ENCODE data around the gene LARP1B. TPM values are rescaled to one million over a fixed set of nuclear protein-coding genes. Genes with fewer than 3 reads are reported as not detected.

The LARP1B gene
- polyA plus RNA-seq, 1 experiment, result 24.3 TPM

DNA sequence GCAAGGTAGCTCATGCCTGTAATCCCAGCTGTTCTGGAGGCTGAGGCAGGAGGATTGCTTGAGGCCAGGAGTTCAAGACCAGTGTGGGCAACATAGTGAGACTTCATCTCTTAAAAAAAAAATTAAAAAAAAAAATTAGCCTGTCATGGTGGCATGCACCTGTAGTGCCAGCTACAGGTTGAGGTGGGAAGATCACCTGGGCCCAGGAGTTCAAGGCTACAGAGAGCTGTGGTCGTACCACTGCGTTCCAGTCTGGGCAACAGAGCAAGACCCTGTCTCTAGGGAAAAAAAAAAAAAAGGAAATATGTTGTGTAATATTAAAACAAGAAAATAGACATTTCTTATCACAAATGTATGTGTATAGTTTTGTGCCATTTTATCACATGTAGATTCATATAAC lies 97.8 kb downstream of the LARP1B start:
- H3K27me3 ChIP-seq (ENCODE audit: control insufficient read depth, insufficient read depth, low read length), result no peaks in the 10 kb centered on the region
- no peak for DNase-seq (ENCODE audit: low read depth, low spot score)
- H3K9me3 ChIP-seq (ENCODE audit: control insufficient read depth, insufficient read depth, low read length), result peaks cover 11% of the 10 kb centered on the region
- no peak overlapping the region for H3K27ac ChIP-seq (ENCODE audit: low read depth, low read length)
- POLR2A ChIA-PET, result no interaction called here
- TF ChIP-seq, protein P1, sequence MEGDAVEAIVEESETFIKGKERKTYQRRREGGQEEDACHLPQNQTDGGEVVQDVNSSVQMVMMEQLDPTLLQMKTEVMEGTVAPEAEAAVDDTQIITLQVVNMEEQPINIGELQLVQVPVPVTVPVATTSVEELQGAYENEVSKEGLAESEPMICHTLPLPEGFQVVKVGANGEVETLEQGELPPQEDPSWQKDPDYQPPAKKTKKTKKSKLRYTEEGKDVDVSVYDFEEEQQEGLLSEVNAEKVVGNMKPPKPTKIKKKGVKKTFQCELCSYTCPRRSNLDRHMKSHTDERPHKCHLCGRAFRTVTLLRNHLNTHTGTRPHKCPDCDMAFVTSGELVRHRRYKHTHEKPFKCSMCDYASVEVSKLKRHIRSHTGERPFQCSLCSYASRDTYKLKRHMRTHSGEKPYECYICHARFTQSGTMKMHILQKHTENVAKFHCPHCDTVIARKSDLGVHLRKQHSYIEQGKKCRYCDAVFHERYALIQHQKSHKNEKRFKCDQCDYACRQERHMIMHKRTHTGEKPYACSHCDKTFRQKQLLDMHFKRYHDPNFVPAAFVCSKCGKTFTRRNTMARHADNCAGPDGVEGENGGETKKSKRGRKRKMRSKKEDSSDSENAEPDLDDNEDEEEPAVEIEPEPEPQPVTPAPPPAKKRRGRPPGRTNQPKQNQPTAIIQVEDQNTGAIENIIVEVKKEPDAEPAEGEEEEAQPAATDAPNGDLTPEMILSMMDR (IDR thresholded peaks at IDR 0.05; ENCODE audit: low read depth, low read length), result no peak
- CTCF ChIA-PET, result interaction anchor here (0.6 kb wide), 1 partner anchor 226 kb away, joined by 3 read pairs; no protein-coding TSS in a partner anchor
- H3K4me3 ChIP-seq (ENCODE audit: low read depth, low read length), result no peak overlapping the region

DNA sequence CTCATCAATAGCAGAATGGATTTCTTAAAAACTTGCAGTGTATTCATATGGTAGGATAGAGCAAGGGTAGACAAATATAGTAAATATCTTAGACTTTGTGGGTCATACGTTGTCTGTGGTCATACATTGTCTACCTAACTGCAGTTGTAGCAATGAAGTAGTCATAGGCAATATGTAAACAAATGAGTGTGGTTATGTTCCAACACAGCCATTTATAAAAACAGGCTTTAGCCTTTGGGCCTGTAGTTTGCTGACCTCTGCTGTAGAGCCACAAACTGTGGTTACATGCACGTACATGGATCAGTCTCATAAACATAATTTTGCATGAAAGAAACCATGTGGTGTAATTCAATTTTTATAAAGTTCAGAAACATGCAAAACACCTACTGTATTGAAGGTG lies 98.9 kb downstream of the LARP1B start:
- Histone ChIP-seq H3K4me3 (ENCODE audit: low read depth, low read length) (no peak overlapping the region), H3K27ac (ENCODE audit: low read depth, low read length) (no peak overlapping the region), H3K9me3 (ENCODE audit: control insufficient read depth, insufficient read depth, low read length) (peaks cover 11% of the 10 kb centered on the region), H3K27me3 (ENCODE audit: control insufficient read depth, insufficient read depth, low read length) (no peaks in the 10 kb centered on the region)
- ChIA-PET CTCF (no interaction called here), POLR2A (interaction anchor here (0.6 kb wide), 1 partner anchor 87 kb away, joined by 3 read pairs; no protein-coding TSS in a partner anchor)
- TF ChIP-seq, protein P1 (IDR thresholded peaks at IDR 0.05; ENCODE audit: low read depth, low read length), result no peak
- DNase-seq (ENCODE audit: low read depth, low spot score), result peak; percentile 89

DNA sequence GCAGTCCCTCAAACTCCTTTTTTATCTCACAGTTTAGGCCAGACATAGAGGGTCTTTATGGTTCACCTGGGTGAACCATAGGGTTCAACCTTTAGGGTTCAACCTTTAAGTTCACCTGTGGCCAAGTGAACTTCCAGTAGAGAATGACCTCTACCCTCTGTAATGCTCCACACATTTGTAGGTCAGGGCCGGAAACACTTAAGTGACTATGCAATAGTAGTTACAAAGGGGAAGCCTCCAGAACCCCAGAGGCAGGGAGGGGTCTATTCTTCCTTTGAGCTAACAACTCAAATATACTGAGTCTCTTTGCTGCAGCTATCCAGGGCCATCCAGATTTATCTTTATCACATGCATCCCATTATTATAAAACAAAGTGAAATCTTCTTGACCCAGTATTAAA lies 100.0 kb downstream of the LARP1B start:
- Histone ChIP-seq H3K27me3 (ENCODE audit: control insufficient read depth, insufficient read depth, low read length) (no peaks in the 10 kb centered on the region), H3K9me3 (ENCODE audit: control insufficient read depth, insufficient read depth, low read length) (peaks cover 4% of the 10 kb centered on the region), H3K4me3 (ENCODE audit: low read depth, low read length) (no peak overlapping the region), H3K27ac (ENCODE audit: low read depth, low read length) (no peak overlapping the region)
- ChIA-PET CTCF (no interaction called here), POLR2A (no interaction called here)
- TF ChIP-seq, protein P1 (IDR thresholded peaks at IDR 0.05; ENCODE audit: low read depth, low read length), result no peak
- no peak for DNase-seq (ENCODE audit: low read depth, low spot score)

DNA sequence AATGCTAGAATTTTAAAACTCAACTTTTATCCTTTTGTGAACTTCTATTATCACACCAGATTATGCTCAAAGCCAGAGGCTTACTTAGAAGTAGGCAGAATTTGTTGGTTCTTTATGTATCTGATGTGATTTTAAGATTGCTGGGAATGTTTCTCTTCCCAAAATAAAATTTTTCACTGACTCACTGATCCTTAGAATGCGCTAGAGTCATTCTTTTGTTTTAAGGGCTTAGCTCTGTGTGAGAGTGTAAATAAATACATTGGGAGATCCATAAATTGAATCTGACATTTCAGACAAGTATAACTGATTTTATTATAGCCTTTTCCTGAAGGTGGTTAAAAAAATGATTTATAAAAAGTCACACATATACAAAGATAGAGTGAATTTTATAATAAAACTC lies 101.3 kb downstream of the LARP1B start:
- no peak overlapping the region for H3K27ac ChIP-seq (ENCODE audit: low read depth, low read length)
- CTCF ChIA-PET, result interaction anchor here (0.5 kb wide), 1 partner anchor 292 kb away, joined by 8 read pairs; no protein-coding TSS in a partner anchor
- POLR2A ChIA-PET, result no interaction called here

More for the DNA sequence above, 101.3 kb downstream of the LARP1B start:
- TF ChIP-seq, protein P1 (IDR thresholded peaks at IDR 0.05; ENCODE audit: low read depth, low read length), result no peak
- Histone ChIP-seq H3K9me3 (ENCODE audit: control insufficient read depth, insufficient read depth, low read length) (no peaks in the 10 kb centered on the region), H3K4me3 (ENCODE audit: low read depth, low read length) (no peak overlapping the region), H3K27me3 (ENCODE audit: control insufficient read depth, insufficient read depth, low read length) (no peaks in the 10 kb centered on the region)
- DNase-seq (ENCODE audit: low read depth, low spot score), result no peak

Measured in AG04450 (cell line).